BE2C (cell line): ENCODE measurements around the gene COG7.
"Not testable (repeated sequence)": the region's sequence is repeated elsewhere in the genome, so short reads cannot be mapped to it uniquely, and the experiment has no call there.

Source experiments
- DNase-seq: peaks from one replicate; pipeline ENCODE4 v3.0.0-alpha.2; 2020
- H3K27me3 ChIP-seq: fragments of 250-450 bp; sonication (Bioruptor Pico); 2 replicates; pipeline ENCODE4 v1.5.1; 2020; ENCODE audit warnings: mild to moderate bottlenecking
- H3K36me3 ChIP-seq: fragments of 250-450 bp; sonication (Bioruptor Pico); 2 replicates; pipeline ENCODE4 v1.5.1; 2020; ENCODE audit warnings: mild to moderate bottlenecking
- H3K4me1 ChIP-seq: fragments of 250-450 bp; sonication (Bioruptor Pico); 2 replicates; pipeline ENCODE4 v1.5.1; 2020
- H3K4me3 ChIP-seq: 2 replicates; pipeline ENCODE4 v1.5.1; 2011; ENCODE audit warnings: low read depth, low read length
- H3K9me3 ChIP-seq: fragments of 250-450 bp; sonication (Bioruptor Pico); 2 replicates; pipeline ENCODE4 v1.5.1; 2020
- TF ChIP-seq, protein P1 (sequence below): IDR thresholded peaks from 2 replicates; pipeline ENCODE4 v1.5.1; 2012; ENCODE audit warnings: mild to moderate bottlenecking, low read depth, low read length

Gene COG7

DNA sequence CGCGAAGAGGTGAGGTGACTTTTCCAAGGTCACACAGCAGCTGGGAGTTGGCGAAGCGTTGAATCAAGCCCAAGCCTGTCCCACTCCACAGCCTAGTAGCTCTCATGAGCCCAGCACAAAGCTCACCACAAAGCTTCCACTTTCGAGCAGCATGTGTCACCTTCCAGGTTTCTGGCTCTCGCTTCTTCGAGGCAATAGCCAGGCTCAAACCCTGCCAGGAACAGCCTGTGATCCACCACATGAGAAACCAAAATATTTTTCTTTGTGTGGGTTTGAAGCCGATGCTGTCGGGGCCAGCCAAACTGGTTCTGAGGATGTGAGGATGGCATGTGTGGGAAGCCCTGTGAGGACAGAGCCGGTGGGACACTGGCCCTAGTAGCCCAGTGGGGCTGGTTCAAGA lies 68.1 kb downstream of the COG7 start:
- Histone ChIP-seq H3K36me3 (no peaks in the 10 kb centered on the region), H3K4me3 (no peak overlapping the region), H3K9me3 (no peaks in the 10 kb centered on the region), H3K4me1 (no peaks in the 10 kb centered on the region), H3K27me3 (no peaks in the 10 kb centered on the region)
- no peak for DNase-seq
- TF ChIP-seq, protein P1, sequence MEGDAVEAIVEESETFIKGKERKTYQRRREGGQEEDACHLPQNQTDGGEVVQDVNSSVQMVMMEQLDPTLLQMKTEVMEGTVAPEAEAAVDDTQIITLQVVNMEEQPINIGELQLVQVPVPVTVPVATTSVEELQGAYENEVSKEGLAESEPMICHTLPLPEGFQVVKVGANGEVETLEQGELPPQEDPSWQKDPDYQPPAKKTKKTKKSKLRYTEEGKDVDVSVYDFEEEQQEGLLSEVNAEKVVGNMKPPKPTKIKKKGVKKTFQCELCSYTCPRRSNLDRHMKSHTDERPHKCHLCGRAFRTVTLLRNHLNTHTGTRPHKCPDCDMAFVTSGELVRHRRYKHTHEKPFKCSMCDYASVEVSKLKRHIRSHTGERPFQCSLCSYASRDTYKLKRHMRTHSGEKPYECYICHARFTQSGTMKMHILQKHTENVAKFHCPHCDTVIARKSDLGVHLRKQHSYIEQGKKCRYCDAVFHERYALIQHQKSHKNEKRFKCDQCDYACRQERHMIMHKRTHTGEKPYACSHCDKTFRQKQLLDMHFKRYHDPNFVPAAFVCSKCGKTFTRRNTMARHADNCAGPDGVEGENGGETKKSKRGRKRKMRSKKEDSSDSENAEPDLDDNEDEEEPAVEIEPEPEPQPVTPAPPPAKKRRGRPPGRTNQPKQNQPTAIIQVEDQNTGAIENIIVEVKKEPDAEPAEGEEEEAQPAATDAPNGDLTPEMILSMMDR = no peak

DNA sequence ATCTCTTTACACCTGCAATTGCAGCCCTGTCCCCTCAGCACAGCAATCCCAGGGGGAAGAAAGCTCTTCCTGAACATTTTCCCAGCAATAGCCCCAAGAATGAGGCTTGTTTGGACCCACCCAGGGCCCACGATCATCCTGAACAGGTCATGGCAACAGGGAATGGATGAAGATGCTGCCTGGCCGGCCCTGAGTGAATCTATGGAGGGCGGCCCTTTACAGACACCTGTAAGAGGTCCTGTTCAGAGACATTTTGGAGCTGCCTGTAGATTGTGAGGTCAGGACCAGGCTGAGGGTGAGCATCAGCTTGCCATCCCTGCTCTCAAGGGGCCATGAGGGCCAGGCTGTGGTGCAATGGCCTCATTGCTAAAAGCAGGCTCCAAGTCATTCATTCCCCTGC lies 69.1 kb downstream of the COG7 start:
- DNase-seq = no peak
- H3K36me3 ChIP-seq = no peaks in the 10 kb centered on the region
- H3K4me1 ChIP-seq = no peaks in the 10 kb centered on the region
- H3K4me3 ChIP-seq = no peak overlapping the region
- no peaks in the 10 kb centered on the region for H3K27me3 ChIP-seq
- TF ChIP-seq, protein P1 = no peak
- H3K9me3 ChIP-seq = no peaks in the 10 kb centered on the region

DNA sequence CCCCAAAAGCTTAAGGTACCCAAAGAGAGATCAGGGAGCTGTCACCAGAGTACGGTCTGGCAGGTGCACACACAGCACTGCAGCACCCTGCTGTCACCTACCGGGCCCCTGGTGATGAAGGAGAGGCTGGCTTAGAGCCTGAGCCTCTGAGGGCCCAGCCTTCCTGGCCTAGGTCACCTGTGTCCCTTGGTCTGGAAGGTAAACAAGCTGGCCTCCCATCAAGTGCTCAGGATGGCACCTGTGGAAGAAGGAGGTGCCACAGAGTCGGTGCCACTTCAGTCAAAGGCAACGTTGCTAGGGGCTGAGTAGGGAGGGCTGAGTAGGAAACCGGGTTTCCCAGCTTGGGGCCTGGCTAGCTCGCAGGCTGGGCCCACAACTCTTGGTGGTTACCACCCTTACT lies 70.7 kb downstream of the COG7 start:
- H3K9me3 ChIP-seq = no peaks in the 10 kb centered on the region
- no peak overlapping the region for H3K4me3 ChIP-seq
- H3K36me3 ChIP-seq = no peaks in the 10 kb centered on the region
- H3K27me3 ChIP-seq = no peaks in the 10 kb centered on the region
- no peaks in the 10 kb centered on the region for H3K4me1 ChIP-seq
- TF ChIP-seq, protein P1 = no peak
- no peak for DNase-seq

DNA sequence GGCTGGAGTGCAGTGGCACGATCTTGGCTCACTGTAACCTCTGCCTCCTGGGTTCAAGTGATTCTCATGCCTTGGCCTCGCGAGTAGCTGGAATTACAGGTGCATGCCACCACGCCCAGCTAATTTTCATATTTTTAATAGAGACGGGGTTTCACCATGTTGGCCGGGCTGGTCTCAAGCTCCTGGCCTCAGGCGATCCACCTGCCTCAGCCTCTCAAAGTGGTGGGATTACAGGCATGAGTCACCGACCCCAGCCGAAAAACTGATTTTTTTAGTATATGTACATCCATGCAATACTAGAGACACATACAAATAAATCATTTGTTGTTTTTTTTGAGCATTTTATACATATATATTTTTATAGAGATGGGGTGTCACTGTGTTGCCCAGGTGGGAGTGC lies 71.3 kb downstream of the COG7 start:
- not testable (repeated sequence) for H3K9me3 ChIP-seq, H3K36me3 ChIP-seq, DNase-seq, H3K27me3 ChIP-seq, H3K4me1 ChIP-seq, H3K4me3 ChIP-seq

DNA sequence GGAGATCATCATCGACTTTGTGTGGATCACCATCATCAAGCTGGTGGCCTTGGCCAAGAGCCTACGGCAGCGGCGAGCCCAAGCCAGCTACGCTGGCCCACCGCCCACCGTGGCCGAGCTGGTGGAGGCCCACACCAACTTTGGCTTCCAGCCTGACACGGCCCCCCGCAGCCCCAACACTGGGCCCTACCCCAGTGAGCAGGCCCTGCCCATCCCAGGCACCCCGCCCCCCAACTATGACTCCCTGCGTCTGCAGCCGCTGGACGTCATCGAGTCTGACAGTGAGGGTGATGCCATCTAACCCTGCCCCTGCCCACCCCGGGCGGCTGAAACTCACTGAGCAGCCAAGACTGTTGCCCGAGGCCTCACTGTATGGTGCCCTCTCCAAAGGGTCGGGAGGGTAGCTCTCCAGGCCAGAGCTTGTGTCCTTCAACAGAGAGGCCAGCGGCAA lies 72.5 kb downstream of the COG7 start:
- no peaks in the 10 kb centered on the region for H3K36me3 ChIP-seq
- no peak for DNase-seq
- TF ChIP-seq, protein P1 = no peak
- H3K4me3 ChIP-seq = no peak overlapping the region
- no peaks in the 10 kb centered on the region for H3K4me1 ChIP-seq
- no peaks in the 10 kb centered on the region for H3K9me3 ChIP-seq
- no peaks in the 10 kb centered on the region for H3K27me3 ChIP-seq

DNA sequence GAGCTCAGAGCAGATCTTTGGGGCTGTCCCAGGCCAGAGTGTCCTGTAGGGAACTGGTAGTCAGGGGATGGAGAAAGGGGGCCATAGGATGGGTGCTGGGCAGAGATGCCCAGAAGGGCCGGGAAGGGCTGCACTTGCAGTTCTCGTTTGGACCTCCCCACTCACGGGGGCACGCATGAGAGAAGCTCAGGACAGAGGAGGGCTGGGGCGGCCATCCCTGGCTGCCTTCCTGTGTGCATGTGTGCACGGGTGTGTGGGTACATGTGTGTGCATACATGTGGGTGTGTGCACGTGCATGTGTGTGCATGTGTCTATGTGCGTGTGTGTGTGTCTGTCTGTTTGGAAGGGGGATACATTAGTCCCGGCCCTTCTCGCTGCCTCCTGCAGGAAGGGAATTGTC lies 73.3 kb downstream of the COG7 start:
- Histone ChIP-seq H3K36me3 (no peaks in the 10 kb centered on the region), H3K27me3 (no peaks in the 10 kb centered on the region), H3K9me3 (no peaks in the 10 kb centered on the region), H3K4me3 (no peak overlapping the region), H3K4me1 (no peaks in the 10 kb centered on the region)
- no peak for DNase-seq
- TF ChIP-seq, protein P1 = no peak

DNA sequence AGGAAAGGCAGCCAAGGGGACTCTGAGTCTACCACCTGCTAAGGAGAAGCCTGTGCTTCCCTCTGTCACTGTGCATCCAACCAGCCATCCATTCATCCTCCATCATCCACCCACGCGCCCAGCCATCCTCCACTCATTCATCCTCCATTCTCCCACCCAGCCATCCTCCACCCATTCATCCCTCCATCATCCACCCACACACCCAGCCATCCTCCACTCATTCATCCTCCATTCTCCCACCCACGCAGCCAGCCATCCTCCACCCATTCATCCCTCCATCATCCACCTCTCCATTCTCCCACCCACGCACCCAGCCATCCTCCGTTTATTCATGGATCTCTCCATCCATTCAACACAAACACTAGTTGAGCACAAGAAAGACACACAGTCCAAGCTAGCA lies 74.1 kb downstream of the COG7 start:
- Histone ChIP-seq H3K27me3 (no peaks in the 10 kb centered on the region), H3K4me1 (no peaks in the 10 kb centered on the region), H3K9me3 (no peaks in the 10 kb centered on the region), H3K36me3 (no peaks in the 10 kb centered on the region), H3K4me3 (no peak overlapping the region)
- TF ChIP-seq, protein P1 = no peak
- DNase-seq = no peak
